ENCODE data around the gene STRC.
"Not testable (repeated sequence)": the region's sequence is repeated elsewhere in the genome, so short reads cannot be mapped to it uniquely, and the experiment has no call there.

STRC gene

GRCh38 chr15:43618700-43619099 lies at the start of gene STRC:
Gene STRC, minus strand, starts transcription at chr15:43618800. Its CDS starts 78 bp downstream, at chr15:43618722.
- not testable (repeated sequence) for DNase-seq (ENCODE audit: low read depth in 3 of 3)

GRCh38 chr15:43666177-43666576 lies 47.6 kb upstream of the STRC start:
- DNase-seq (ENCODE audit: low read depth in 3 of 3), result not testable (repeated sequence)

- DNase-seq (ENCODE audit: low read depth in 3 of 3), result not testable (repeated sequence)
Observed at GRCh38 chr15:43663333-43663732, 44.7 kb upstream of the STRC start.

- DNase-seq (ENCODE audit: low read depth in 3 of 3), result not testable (repeated sequence)
Observed at GRCh38 chr15:43662293-43662692, 43.7 kb upstream of the STRC start.

GRCh38 chr15:43659727-43660126 lies 41.1 kb upstream of the STRC start:
- DNase-seq (ENCODE audit: low read depth in 3 of 3), result not testable (repeated sequence)

- DNase-seq (ENCODE audit: low read depth in 3 of 3), result not testable (repeated sequence)
Observed at GRCh38 chr15:43649430-43649926, 30.9 kb upstream of the STRC start.

- no peak for DNase-seq (ENCODE audit: low read depth in 3 of 3)
Observed at GRCh38 chr15:43648649-43649429, 30.2 kb upstream of the STRC start, which contains the start of gene CATSPER2. Gene CATSPER2, minus strand, starts transcription at chr15:43648844. Its CDS starts 783 bp downstream, at chr15:43648061.

GRCh38 chr15:43638464-43639204 lies 20.0 kb upstream of the STRC start:
- DNase-seq (ENCODE audit: low read depth in 3 of 3), result not testable (repeated sequence)

- not testable (repeated sequence) for DNase-seq (ENCODE audit: low read depth in 3 of 3)
Observed at GRCh38 chr15:43626937-43627336, 8.3 kb upstream of the STRC start.

- no peak for DNase-seq (ENCODE audit: low read depth in 3 of 3)
Observed at GRCh38 chr15:43625106-43625505, 6.5 kb upstream of the STRC start.

GRCh38 chr15:43622068-43622799 lies 3.6 kb upstream of the STRC start:
- not testable (repeated sequence) for DNase-seq (ENCODE audit: low read depth in 3 of 3)

GRCh38 chr15:43617750-43618149 lies 850 bp downstream of the STRC start:
- not testable (repeated sequence) for DNase-seq (ENCODE audit: low read depth in 3 of 3)

GRCh38 chr15:43602233-43602632 lies 16.4 kb downstream of the STRC start:
- DNase-seq (ENCODE audit: low read depth in 3 of 3), result not testable (repeated sequence)

GRCh38 chr15:43600200-43600599 lies 18.4 kb downstream of the STRC start:
- DNase-seq (ENCODE audit: low read depth in 3 of 3), result not testable (repeated sequence)

GRCh38 chr15:43599131-43599530 lies 19.5 kb downstream of the STRC start:
- DNase-seq (ENCODE audit: low read depth in 3 of 3), result not testable (repeated sequence)

GRCh38 chr15:43593328-43594190 lies 25.0 kb downstream of the STRC start, which contains the start of gene CKMT1B:
Gene CKMT1B, plus strand, starts transcription at chr15:43594027. Its CDS starts 192 bp downstream, at chr15:43594219.
- DNase-seq (ENCODE audit: low read depth in 3 of 3), result not testable (repeated sequence)

- DNase-seq (ENCODE audit: low read depth in 3 of 3), result not testable (repeated sequence)
Observed at GRCh38 chr15:43592841-43593240, 25.8 kb downstream of the STRC start.

GRCh38 chr15:43589778-43590466 lies 28.7 kb downstream of the STRC start, which contains the start of gene PPIP5K1:
Gene PPIP5K1, minus strand, starts transcription at chr15:43590208. Its CDS starts 5,704 bp downstream, at chr15:43584504.
- not testable (repeated sequence) for DNase-seq (ENCODE audit: low read depth in 3 of 3)

GRCh38 chr15:43574607-43575006 lies 44.0 kb downstream of the STRC start:
- DNase-seq (ENCODE audit: low read depth in 3 of 3), result not testable (repeated sequence)

- DNase-seq (ENCODE audit: low read depth in 3 of 3), result not testable (repeated sequence)
Observed at GRCh38 chr15:43566615-43567014, 52.0 kb downstream of the STRC start.
